Colonic mucosa (tissue), 4 donors: ENCODE results near the gene ZNF579. TPM values are rescaled to one million over a fixed set of nuclear protein-coding genes. Genes with fewer than 3 reads are reported as not detected.

ENCODE experiments used
- DNase-seq: peaks from one replicate; pipeline ENCODE4 v3.0.0-alpha.2; 2020
- H3K27ac ChIP-seq: fragments of 200-600 bp; one replicate; pipeline ENCODE4 v1.8.0; 2021
- H3K27me3 ChIP-seq: fragments of 200-600 bp; one replicate; pipeline ENCODE4 v1.8.0; 2021
- H3K36me3 ChIP-seq: fragments of 200-600 bp; one replicate; pipeline ENCODE4 v1.8.0; 2021
- H3K4me1 ChIP-seq: fragments of 200-600 bp; one replicate; pipeline ENCODE4 v1.8.0; 2021; ENCODE audit warnings: mild to moderate bottlenecking
- H3K4me3 ChIP-seq: fragments of 200-600 bp; one replicate; pipeline ENCODE4 v1.8.0; 2021
- H3K9ac ChIP-seq, 2 donors: one replicate each; pipeline ENCODE4 v1.7.0; 2013; ENCODE audit warnings: control low read depth in 2 of 2, low read depth in 2 of 2, low read length in 2 of 2
- H3K9me3 ChIP-seq: fragments of 200-600 bp; one replicate; pipeline ENCODE4 v1.8.0; 2021
- intact Hi-C: fragments of 100-400 bp; cut with DNase I; formaldehyde crosslinking; loops from one replicate; pipeline ENCODE4 v1.14.1; 2022
- total RNA-seq, 2 donors: library from RNA; stranded (reverse); fragmentation: NEBNext Ultra II Directional in 1 of 2; extraction: Animal tissue kit (Norgen Biotek cat#: 25700) in 1 of 2; gene quantifications; one replicate each; pipeline ENCODE4 v1.2.1, GENCODE V29; 2021
- TF ChIP-seq, protein P1 (sequence below): fragments of 200-600 bp; IDR thresholded peaks from one replicate; pipeline ENCODE4 v1.8.0; 2022; ENCODE audit warnings: antibody characterized with exemption, mild to moderate bottlenecking
- donor health status: healthy.
- donor health status: DM: no; HTN: no; CAD: no.
- donor health status: DM: no; HTN: no; CAD: no.

ZNF579 gene
- total RNA-seq, 2 donors from 2014 or later, result 8.0 to 8.7 TPM

DNA sequence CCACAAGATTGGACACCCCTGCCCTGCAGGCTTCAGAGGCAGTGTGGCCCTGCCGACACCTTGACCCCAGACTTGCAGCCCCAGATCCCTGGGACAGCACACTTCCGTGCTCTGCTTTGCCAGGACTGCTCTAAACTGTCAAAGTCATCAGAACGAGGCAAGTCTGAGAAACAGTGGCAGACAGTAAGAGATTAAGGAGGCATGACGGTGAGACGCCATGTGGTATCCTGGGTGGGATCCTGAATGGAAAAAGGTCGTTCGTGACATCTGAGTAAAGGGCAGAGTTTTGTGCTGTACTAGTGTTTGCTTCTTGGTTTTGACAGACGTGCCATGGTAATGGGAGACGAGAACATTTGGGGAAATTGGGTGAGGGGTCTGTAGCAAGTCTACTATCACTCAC is 13.8 kb downstream of the ZNF579 start:
- Histone ChIP-seq H3K36me3 (no peaks in the 10 kb centered on the region), H3K27ac (no peak overlapping the region), H3K4me3 (no peak overlapping the region), H3K27me3 (no peaks in the 10 kb centered on the region), H3K9me3 (no peaks in the 10 kb centered on the region), H3K4me1 (no peaks in the 10 kb centered on the region), H3K9ac (no peak overlapping the region)
- intact Hi-C loops, result no loop called here
- DNase-seq, result no peak
- TF ChIP-seq, protein P1, sequence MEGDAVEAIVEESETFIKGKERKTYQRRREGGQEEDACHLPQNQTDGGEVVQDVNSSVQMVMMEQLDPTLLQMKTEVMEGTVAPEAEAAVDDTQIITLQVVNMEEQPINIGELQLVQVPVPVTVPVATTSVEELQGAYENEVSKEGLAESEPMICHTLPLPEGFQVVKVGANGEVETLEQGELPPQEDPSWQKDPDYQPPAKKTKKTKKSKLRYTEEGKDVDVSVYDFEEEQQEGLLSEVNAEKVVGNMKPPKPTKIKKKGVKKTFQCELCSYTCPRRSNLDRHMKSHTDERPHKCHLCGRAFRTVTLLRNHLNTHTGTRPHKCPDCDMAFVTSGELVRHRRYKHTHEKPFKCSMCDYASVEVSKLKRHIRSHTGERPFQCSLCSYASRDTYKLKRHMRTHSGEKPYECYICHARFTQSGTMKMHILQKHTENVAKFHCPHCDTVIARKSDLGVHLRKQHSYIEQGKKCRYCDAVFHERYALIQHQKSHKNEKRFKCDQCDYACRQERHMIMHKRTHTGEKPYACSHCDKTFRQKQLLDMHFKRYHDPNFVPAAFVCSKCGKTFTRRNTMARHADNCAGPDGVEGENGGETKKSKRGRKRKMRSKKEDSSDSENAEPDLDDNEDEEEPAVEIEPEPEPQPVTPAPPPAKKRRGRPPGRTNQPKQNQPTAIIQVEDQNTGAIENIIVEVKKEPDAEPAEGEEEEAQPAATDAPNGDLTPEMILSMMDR, result no peak

DNA sequence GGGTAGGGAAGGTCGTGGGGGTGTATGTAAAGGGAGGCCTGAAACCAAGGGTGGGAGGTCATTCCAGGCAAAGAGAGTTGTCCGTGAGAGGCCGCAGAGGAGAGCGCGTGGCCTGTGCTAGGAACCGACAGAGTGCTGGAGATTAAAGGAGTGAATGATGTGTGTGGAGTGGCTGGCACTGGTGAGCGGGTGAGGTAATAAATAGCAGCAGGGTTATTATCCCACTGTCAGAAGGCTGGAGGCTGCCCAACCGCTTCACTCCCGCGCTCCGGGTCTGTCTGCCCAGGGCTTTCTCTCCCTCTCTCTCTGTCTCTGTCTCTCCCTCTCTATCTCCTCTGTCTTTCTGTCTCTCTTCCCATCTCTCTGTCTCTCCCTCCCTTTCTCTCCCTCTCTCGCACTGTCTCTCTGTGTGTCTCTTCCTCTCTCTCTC is 17.4 kb downstream of the ZNF579 start:
- H3K27ac ChIP-seq, result no peak overlapping the region
- intact Hi-C loops, result no loop called here
- H3K9me3 ChIP-seq, result no peaks in the 10 kb centered on the region
- TF ChIP-seq, protein P1, result no peak
- no peak for DNase-seq
- H3K9ac ChIP-seq, result no peak overlapping the region
- no peaks in the 10 kb centered on the region for H3K27me3 ChIP-seq
- H3K4me1 ChIP-seq, result no peaks in the 10 kb centered on the region
- H3K4me3 ChIP-seq, result no peak overlapping the region
- no peaks in the 10 kb centered on the region for H3K36me3 ChIP-seq

DNA sequence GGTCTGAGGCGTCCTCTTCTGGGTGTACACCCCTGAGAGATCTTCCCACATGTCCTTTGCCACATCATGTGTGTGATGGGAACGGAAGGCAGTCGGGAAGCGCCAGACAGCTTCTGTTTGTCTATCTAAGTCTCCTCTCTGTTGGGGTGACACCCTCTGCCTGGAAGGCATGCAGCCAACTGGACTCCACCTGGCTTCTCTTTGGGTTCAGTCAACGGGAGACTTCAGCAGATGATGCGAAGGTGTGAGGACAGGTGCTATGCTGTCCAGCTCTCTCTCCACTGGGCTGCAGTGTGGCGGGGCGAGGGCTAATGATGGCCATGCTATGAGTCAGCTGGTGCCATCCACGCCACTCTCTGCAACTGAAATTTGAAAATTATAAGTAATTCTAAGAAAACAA is 21.0 kb downstream of the ZNF579 start:
- no peak overlapping the region for H3K4me3 ChIP-seq
- H3K4me1 ChIP-seq, result no peaks in the 10 kb centered on the region
- no peak for DNase-seq
- H3K9ac ChIP-seq, result no peak overlapping the region
- H3K27me3 ChIP-seq, result no peaks in the 10 kb centered on the region
- TF ChIP-seq, protein P1, result no peak
- intact Hi-C loops, result no loop called here
- H3K27ac ChIP-seq, result no peak overlapping the region
- no peaks in the 10 kb centered on the region for H3K9me3 ChIP-seq
- no peaks in the 10 kb centered on the region for H3K36me3 ChIP-seq

DNA sequence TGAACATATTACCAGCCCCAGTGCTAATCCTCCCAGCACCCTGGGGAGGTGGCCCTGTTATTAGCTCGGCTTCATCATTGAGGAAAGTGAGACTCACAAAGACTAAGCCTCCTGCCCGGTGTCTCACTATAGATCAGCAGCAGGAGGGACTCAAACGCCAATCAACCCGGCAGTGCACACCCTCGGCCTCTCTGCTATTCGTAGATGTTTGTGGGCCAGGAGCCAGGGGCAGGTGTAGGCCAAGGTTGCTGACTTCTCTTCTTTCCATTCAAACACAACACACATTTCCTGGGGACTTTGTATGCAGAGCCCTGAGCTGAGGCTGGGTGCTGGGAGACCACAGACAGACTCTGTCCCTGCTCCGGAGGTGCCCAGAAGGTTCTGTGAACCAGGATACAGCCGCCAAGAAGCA is 25.9 kb downstream of the ZNF579 start:
- TF ChIP-seq, protein P1, result no peak
- intact Hi-C loops, result loop anchor here (5.0 kb wide), 1 partner anchor 33 kb away; no protein-coding TSS in a partner anchor

DNA sequence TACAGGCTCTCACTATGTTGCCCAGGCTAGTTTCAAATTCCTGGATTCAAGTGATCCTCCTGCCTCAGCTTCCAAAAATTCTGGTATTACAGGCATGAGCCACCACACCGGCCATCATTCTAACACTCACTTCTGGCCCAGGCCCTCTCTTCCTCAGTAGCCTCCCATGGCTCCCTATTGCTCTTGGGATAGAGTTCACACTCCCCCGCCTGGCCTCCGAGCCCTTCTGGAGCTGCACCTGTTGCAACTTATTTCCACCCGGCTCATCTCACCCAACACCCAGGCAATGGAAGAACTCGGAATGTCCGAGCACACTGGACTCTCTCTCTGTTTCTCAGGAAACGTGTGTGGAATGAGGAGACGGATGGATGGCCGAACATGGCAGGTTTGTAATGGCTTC is 26.3 kb downstream of the ZNF579 start:
- no peaks in the 10 kb centered on the region for H3K36me3 ChIP-seq
- no peak overlapping the region for H3K9ac ChIP-seq
- no peaks in the 10 kb centered on the region for H3K27me3 ChIP-seq
- no peaks in the 10 kb centered on the region for H3K9me3 ChIP-seq
- H3K27ac ChIP-seq, result no peak overlapping the region
- intact Hi-C loops, result loop anchor here (5.0 kb wide), 1 partner anchor 33 kb away; no protein-coding TSS in a partner anchor
- DNase-seq, result no peak
- TF ChIP-seq, protein P1, result no peak
- H3K4me1 ChIP-seq, result no peaks in the 10 kb centered on the region
- H3K4me3 ChIP-seq, result no peak overlapping the region

More for the DNA sequence above, 25.9 kb downstream of the ZNF579 start:
- Histone ChIP-seq H3K4me1 (no peaks in the 10 kb centered on the region), H3K9ac (no peak overlapping the region), H3K27me3 (no peaks in the 10 kb centered on the region), H3K27ac (no peak overlapping the region), H3K4me3 (no peak overlapping the region), H3K9me3 (no peaks in the 10 kb centered on the region), H3K36me3 (no peaks in the 10 kb centered on the region)
- DNase-seq, result no peak
